Measurements from ENCODE around the gene VPS26C.

- TF ChIP-seq CTCF (IDR thresholded peaks at IDR 0.05 in 8 of 11, conservative IDR thresholded peaks at IDR 0.05 in 3 of 11), result no peak
- TF ChIP-seq POLR2AphosphoS5 (IDR thresholded peaks at IDR 0.05), result no peak
- TF ChIP-seq POLR2A (IDR thresholded peaks at IDR 0.05), result no peak
Observed at GRCh38 chr21:37207441-37208009, 59.6 kb downstream of the VPS26C start.
